Skeletal muscle tissue (tissue), 4 donors: ENCODE data around the gene MXRA7. TPM values are rescaled to one million over a fixed set of nuclear protein-coding genes. Genes with fewer than 3 reads are reported as not detected.
"Not testable (repeated sequence)": the region's sequence is repeated elsewhere in the genome, so short reads cannot be mapped to it uniquely, and the experiment has no call there.

Experiments used
- H3K27ac ChIP-seq: one replicate; pipeline ENCODE4 v1.7.0; 2013; ENCODE audit warnings: mild to moderate bottlenecking, low read depth, low read length, inconsistent platforms
- H3K27me3 ChIP-seq, 3 donors: one replicate each; pipeline ENCODE4 v1.7.0; 2013; ENCODE audit warnings: low read length in 3 of 3; ENCODE audit not compliant: control insufficient read depth in 3 of 3, insufficient read depth in 3 of 3
- H3K36me3 ChIP-seq, 3 donors: one replicate each; pipeline ENCODE4 v1.7.0; 2013; ENCODE audit warnings: low read length in 3 of 3; ENCODE audit not compliant: control insufficient read depth in 3 of 3, insufficient read depth in 3 of 3
- H3K4me1 ChIP-seq, 3 donors: one replicate each; pipeline ENCODE4 v1.7.0; 2013; ENCODE audit warnings: low read length in 3 of 3, mild to moderate bottlenecking in 3 of 3; ENCODE audit not compliant: control insufficient read depth in 3 of 3, insufficient read depth in 3 of 3
- H3K4me3 ChIP-seq, 3 donors: one replicate each; pipeline ENCODE4 v1.7.0; 2013; ENCODE audit warnings: low read length in 3 of 3
- H3K9ac ChIP-seq, 3 donors: one replicate each; pipeline ENCODE4 v1.7.0; 2013; ENCODE audit warnings: low read length in 3 of 3, mild to moderate bottlenecking in 3 of 3, moderate library complexity in 2 of 3, low read depth in 1 of 3
- H3K9me3 ChIP-seq, 3 donors: one replicate each; pipeline ENCODE4 v1.7.0; 2013; ENCODE audit warnings: low read length in 3 of 3; ENCODE audit not compliant: control insufficient read depth in 3 of 3
- total RNA-seq: library from RNA; depleted of rRNA; stranded (reverse); fragments of >200 nt; gene quantifications from one replicate; pipeline ENCODE4 v1.2.3, GENCODE V29; 2014
- donor health status: Osteomylitis.

Gene MXRA7
- total RNA-seq, 1 donor from 2014 or later, result 75.7 TPM

GRCh38 chr17:76726231-76726775 is 15.5 kb upstream of the MXRA7 start, which contains the start of gene JMJD6:
Gene JMJD6, minus strand, starts transcription at chr17:76726606. Its CDS starts 131 bp downstream, at chr17:76726475.
- peak within 1 kb of the TSS; percentile 87 to 95 (median 91) for H3K4me3 ChIP-seq
- no peaks in the 10 kb centered on the region for H3K27me3 ChIP-seq
- peaks cover 26 to 38% (median 29%) of the 10 kb centered on the region in 3 donors for H3K36me3 ChIP-seq
- H3K9ac ChIP-seq, result peak within 1 kb of the TSS; percentile 93 to 99 (median 97)
- H3K9me3 ChIP-seq, result no peaks in the 10 kb centered on the region
- peak within 1 kb of the TSS; percentile 97 for H3K27ac ChIP-seq
- peaks cover 30 to 40% (median 38%) of the 10 kb centered on the region in 3 donors for H3K4me1 ChIP-seq

- H3K4me1 ChIP-seq, result peaks cover 32 to 38% (median 37%) of the 10 kb centered on the region in 3 donors
- H3K27me3 ChIP-seq, result no peaks in the 10 kb centered on the region
- no peaks in the 10 kb centered on the region for H3K9me3 ChIP-seq
- H3K9ac ChIP-seq, result peak overlapping the region; percentile 93 to 99 (median 97)
- H3K27ac ChIP-seq, result peak overlapping the region; percentile 97
- H3K4me3 ChIP-seq, result peak overlapping the region; percentile 87 to 95 (median 91)
- H3K36me3 ChIP-seq, result peaks cover 29 to 40% (median 32%) of the 10 kb centered on the region in 3 donors
Measured at GRCh38 chr17:76725580-76726230, 14.9 kb upstream of the MXRA7 start.

DNA sequence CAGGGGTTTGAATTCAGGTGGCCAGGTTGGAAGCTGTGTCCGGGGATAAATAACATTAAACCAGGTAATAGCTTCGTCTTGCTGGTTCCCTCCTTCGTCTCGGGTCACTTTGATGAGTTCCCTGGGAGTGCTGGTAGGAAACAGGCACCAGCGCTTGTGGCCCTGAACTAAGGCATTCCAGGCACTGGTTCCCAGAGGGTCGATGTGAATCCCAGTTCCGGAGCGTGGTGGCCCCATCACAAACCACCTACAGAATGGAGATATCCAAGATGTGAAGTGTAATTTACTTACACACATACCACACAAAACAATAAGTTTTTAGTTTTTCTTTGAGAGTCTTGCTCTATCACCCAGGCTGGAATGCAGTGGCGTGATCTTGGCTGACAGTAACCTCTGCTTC is 13.0 kb upstream of the MXRA7 start:
- Histone ChIP-seq H3K9me3 (no peaks in the 10 kb centered on the region), H3K27ac (peak overlapping the region; percentile 2), H3K27me3 (no peaks in the 10 kb centered on the region), H3K9ac (peak overlapping the region in 1 of 3 donors; percentile 25), H3K4me3 (no peak overlapping the region), H3K36me3 (peaks cover 45 to 53% (median 46%) of the 10 kb centered on the region in 3 donors), H3K4me1 (peaks cover 30 to 34% (median 32%) of the 10 kb centered on the region in 3 donors)

DNA sequence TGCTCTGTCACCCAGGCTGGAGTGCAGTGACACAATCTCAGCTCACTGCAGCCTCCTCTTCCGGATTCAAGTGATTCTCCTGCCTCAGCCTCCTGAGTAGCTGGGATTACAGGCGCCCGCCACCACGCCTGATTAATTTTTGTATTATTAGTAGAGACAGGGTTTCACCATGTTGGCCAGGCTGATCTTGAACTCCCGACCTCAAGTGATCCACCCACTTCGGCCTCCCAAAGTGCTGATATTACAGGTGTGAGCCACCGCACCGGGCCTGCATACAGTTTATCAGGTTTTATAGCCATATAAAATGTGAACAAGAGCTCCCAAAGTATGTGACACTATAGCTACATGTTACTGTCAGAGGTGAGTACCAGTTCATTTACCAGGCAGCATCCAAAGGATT is 12.2 kb upstream of the MXRA7 start:
- not testable (repeated sequence) for H3K4me3 ChIP-seq, H3K27ac ChIP-seq, H3K9me3 ChIP-seq, H3K9ac ChIP-seq, H3K27me3 ChIP-seq
- peaks cover 53 to 61% (median 54%) of the 10 kb centered on the region in 3 donors for H3K36me3 ChIP-seq
- H3K4me1 ChIP-seq, result peaks cover 26 to 31% (median 29%) of the 10 kb centered on the region in 3 donors

DNA sequence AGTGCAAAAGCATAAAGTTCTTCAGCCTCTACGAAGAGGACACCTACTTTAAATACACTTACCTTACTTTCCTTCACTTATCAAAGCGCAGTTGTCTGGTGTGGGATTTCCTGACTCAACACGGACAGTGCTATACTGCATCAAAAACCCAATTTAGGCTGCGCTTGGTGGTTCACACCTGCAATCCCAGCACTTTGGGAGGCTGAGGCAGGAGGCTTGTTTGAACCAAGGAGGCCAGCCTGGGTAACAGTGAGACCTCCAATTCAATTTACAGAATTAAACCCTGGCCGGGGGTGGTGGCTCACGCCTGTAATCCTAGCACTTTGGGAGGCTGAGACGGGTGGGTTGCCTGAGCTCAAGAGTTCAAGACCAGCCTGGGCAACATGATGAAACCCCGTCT is 11.5 kb upstream of the MXRA7 start:
- H3K9ac ChIP-seq, result peak overlapping the region in 1 of 3 donors; percentile 33
- H3K4me3 ChIP-seq, result no peak overlapping the region
- no peaks in the 10 kb centered on the region for H3K27me3 ChIP-seq
- no peak overlapping the region for H3K27ac ChIP-seq
- no peaks in the 10 kb centered on the region for H3K9me3 ChIP-seq
- peaks cover 56 to 63% (median 58%) of the 10 kb centered on the region in 3 donors for H3K36me3 ChIP-seq
- H3K4me1 ChIP-seq, result peaks cover 19 to 24% (median 22%) of the 10 kb centered on the region in 3 donors

- H3K36me3 ChIP-seq, result peaks cover 65 to 71% (median 66%) of the 10 kb centered on the region in 3 donors
- no peaks in the 10 kb centered on the region for H3K9me3 ChIP-seq
- H3K9ac ChIP-seq, result no peak overlapping the region
- no peak overlapping the region for H3K27ac ChIP-seq
- no peaks in the 10 kb centered on the region for H3K27me3 ChIP-seq
- H3K4me3 ChIP-seq, result no peak overlapping the region
- peaks cover 20 to 24% (median 21%) of the 10 kb centered on the region in 3 donors for H3K4me1 ChIP-seq
Measured at GRCh38 chr17:76721463-76721862, 10.7 kb upstream of the MXRA7 start.

DNA sequence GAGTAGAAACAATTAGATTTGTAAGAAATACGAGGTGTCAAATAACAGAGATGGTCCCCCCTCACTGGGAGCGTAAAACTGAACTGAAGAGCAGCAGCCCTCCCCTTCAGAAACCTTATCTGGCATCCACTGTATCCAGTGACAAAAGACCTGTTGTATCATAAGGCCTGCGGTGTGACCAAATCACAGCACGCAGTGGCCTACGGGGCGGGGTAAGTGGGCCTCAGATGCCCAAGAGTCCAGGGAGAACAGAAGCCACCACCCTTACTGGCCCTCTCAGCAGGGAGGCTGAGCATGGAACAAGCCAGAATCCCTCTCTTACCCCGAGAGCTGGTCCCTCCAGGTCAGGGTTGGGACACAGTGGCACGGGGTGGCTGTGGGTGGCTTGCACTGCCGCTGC is 10.2 kb upstream of the MXRA7 start:
- peaks cover 21 to 26% (median 26%) of the 10 kb centered on the region in 3 donors for H3K4me1 ChIP-seq

DNA sequence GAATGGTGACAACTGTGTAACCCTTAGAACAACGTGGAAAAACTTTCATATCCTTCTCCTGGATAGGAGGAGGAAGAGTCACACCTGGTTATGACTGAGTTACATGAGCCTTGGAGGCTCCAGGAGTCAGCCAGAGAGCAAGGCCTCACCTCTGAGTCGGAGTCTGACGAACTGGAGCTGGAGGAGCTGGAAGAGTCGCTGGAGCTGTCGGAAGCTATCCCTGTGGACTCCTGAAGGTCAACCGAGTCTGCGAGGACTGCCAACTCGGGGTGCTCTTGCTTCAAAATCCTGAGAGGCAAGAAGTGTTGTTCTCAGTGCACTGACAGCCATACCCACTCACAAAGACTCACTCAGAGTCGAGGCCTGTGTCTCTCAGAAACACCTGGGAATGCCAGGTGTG is 9.4 kb upstream of the MXRA7 start:
- H3K27ac ChIP-seq, result no peak overlapping the region
- H3K9me3 ChIP-seq, result no peaks in the 10 kb centered on the region
- H3K4me1 ChIP-seq, result peaks cover 17 to 28% (median 27%) of the 10 kb centered on the region in 3 donors
- H3K4me3 ChIP-seq, result no peak overlapping the region
- no peak overlapping the region for H3K9ac ChIP-seq
- no peaks in the 10 kb centered on the region for H3K27me3 ChIP-seq
- H3K36me3 ChIP-seq, result peaks cover 77 to 84% (median 78%) of the 10 kb centered on the region in 3 donors

More for the DNA sequence above, 10.2 kb upstream of the MXRA7 start:
- peaks cover 70 to 76% (median 71%) of the 10 kb centered on the region in 3 donors for H3K36me3 ChIP-seq
- H3K9me3 ChIP-seq, result no peaks in the 10 kb centered on the region
- no peak overlapping the region for H3K4me3 ChIP-seq
- H3K27me3 ChIP-seq, result no peaks in the 10 kb centered on the region
- H3K9ac ChIP-seq, result no peak overlapping the region
- no peak overlapping the region for H3K27ac ChIP-seq

- Histone ChIP-seq H3K9me3 (no peaks in the 10 kb centered on the region), H3K4me1 (peaks cover 7 to 19% (median 14%) of the 10 kb centered on the region in 3 donors), H3K27ac (no peak overlapping the region), H3K4me3 (no peak overlapping the region), H3K36me3 (peaks cover 75 to 83% (median 81%) of the 10 kb centered on the region in 3 donors), H3K9ac (no peak overlapping the region), H3K27me3 (no peaks in the 10 kb centered on the region)
Measured at GRCh38 chr17:76718516-76718915, 7.8 kb upstream of the MXRA7 start.

DNA sequence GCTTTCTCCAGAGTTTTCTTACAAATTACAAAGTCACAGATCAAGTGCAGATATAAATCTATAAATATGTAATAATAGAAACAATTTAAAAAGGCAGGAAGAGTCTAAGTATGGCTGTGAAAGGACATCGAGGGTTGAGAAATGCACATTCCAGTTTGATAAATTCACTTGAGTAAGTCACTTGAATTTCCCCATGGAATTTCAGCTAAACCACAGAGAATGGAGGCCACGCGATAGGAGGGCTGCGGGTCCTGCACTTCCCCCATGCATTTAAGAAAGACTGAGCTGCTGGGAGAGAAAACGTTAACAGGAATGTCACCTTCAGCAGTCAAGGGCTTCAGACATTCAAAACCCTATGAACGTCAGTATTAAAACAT is 6.1 kb upstream of the MXRA7 start:
- Histone ChIP-seq H3K9ac (peak overlapping the region in 1 of 3 donors; percentile 27), H3K4me1 (peaks cover 5 to 20% (median 14%) of the 10 kb centered on the region in 3 donors), H3K27ac (peak overlapping the region; percentile 59), H3K9me3 (no peaks in the 10 kb centered on the region), H3K36me3 (peaks cover 67 to 79% (median 75%) of the 10 kb centered on the region in 3 donors), H3K4me3 (no peak overlapping the region), H3K27me3 (no peaks in the 10 kb centered on the region)
